H9 (cell line): Measurements from ENCODE around the gene LRMDA. TPM values are rescaled to one million over a fixed set of nuclear protein-coding genes. Genes with fewer than 3 reads are reported as not detected.

Experiments
- DNase-seq: peaks from one replicate; pipeline ENCODE4 v3.0.0-alpha.2; 2017
- H2AFZ ChIP-seq: one replicate; pipeline ENCODE4 v1.6.1; 2013; ENCODE audit warnings: mild to moderate bottlenecking, low read length, control low read depth, moderate library complexity
- H2AK5ac ChIP-seq: 2 replicates; pipeline ENCODE4 v1.6.1; 2013; ENCODE audit warnings: low read length, control low read depth, mixed read lengths; ENCODE audit not compliant: insufficient read length
- H2BK120ac ChIP-seq: one replicate; pipeline ENCODE4 v1.6.1; 2013; ENCODE audit warnings: low read depth, mild to moderate bottlenecking, low read length, control low read depth, inconsistent platforms; ENCODE audit not compliant: poor library complexity, severe bottlenecking
- H2BK12ac ChIP-seq: 2 replicates; pipeline ENCODE4 v1.6.1; 2013; ENCODE audit warnings: low read length, control low read depth, mixed read lengths, low read depth; ENCODE audit not compliant: insufficient read length
- H2BK15ac ChIP-seq: 2 replicates; pipeline ENCODE4 v1.6.1; 2013; ENCODE audit warnings: low read depth, low read length, control low read depth
- H2BK20ac ChIP-seq: one replicate; pipeline ENCODE4 v1.6.1; 2013; ENCODE audit warnings: low read depth, mild to moderate bottlenecking, low read length, control low read depth, inconsistent platforms; ENCODE audit not compliant: poor library complexity, severe bottlenecking
- H2BK5ac ChIP-seq: 2 replicates; pipeline ENCODE4 v1.6.1; 2013; ENCODE audit warnings: low read length, control low read depth, mixed read lengths; ENCODE audit not compliant: insufficient read length
- H3K14ac ChIP-seq: 2 replicates; pipeline ENCODE4 v1.6.1; 2013; ENCODE audit warnings: low read length, control low read depth; ENCODE audit not compliant: insufficient read depth
- H3K18ac ChIP-seq: 2 replicates; pipeline ENCODE4 v1.6.1; 2013; ENCODE audit warnings: low read depth, mild to moderate bottlenecking, mixed read lengths, low read length, control low read depth; ENCODE audit not compliant: insufficient read length
- H3K23ac ChIP-seq: 2 replicates; pipeline ENCODE4 v1.6.1; 2013; ENCODE audit warnings: low read length, control low read depth, mixed read lengths, low read depth; ENCODE audit not compliant: insufficient read length
- H3K23me2 ChIP-seq: 2 replicates; pipeline ENCODE4 v1.6.1; 2013; ENCODE audit warnings: low read depth, mild to moderate bottlenecking, mixed read lengths, low read length, control low read depth; ENCODE audit not compliant: insufficient read length, poor library complexity, severe bottlenecking
- H3K27ac ChIP-seq: 2 replicates; pipeline ENCODE4 v1.5.1; 2013; ENCODE audit warnings: low read length, control low read depth, mixed read lengths, low read depth; ENCODE audit not compliant: insufficient read length
- H3K27me3 ChIP-seq: 2 replicates; pipeline ENCODE4 v1.6.1; 2013; ENCODE audit warnings: low read length, control low read depth, inconsistent platforms; ENCODE audit not compliant: insufficient read depth
- H3K4ac ChIP-seq: 2 replicates; pipeline ENCODE4 v1.6.1; 2013; ENCODE audit warnings: low read depth, mild to moderate bottlenecking, control low read depth, inconsistent platforms, low read length, moderate library complexity
- H3K4me1 ChIP-seq: 2 replicates; pipeline ENCODE4 v1.6.1; 2013; ENCODE audit warnings: low read length, control low read depth, inconsistent platforms; ENCODE audit not compliant: insufficient read depth
- H3K4me2 ChIP-seq: 2 replicates; pipeline ENCODE4 v1.6.1; 2013; ENCODE audit warnings: low read length, control low read depth, mixed read lengths; ENCODE audit not compliant: insufficient read length, insufficient read depth
- H3K56ac ChIP-seq: 2 replicates; pipeline ENCODE4 v1.6.1; 2013; ENCODE audit warnings: low read depth, mild to moderate bottlenecking, mixed read lengths, low read length, control low read depth; ENCODE audit not compliant: insufficient read length
- H3K79me1 ChIP-seq: 2 replicates; pipeline ENCODE4 v1.6.1; 2013; ENCODE audit warnings: low read depth, mild to moderate bottlenecking, moderate library complexity, low read length, control low read depth, inconsistent platforms; ENCODE audit not compliant: insufficient read depth, poor library complexity, severe bottlenecking
- H3K79me2 ChIP-seq: 2 replicates; pipeline ENCODE4 v1.6.1; 2013; ENCODE audit warnings: low read length, control low read depth, inconsistent platforms; ENCODE audit not compliant: insufficient read depth
- H3K9ac ChIP-seq: 2 replicates; pipeline ENCODE4 v1.6.1; 2013; ENCODE audit warnings: low read length, control low read depth, mixed read lengths; ENCODE audit not compliant: insufficient read length; ENCODE audit errors: extremely low read depth
- H3K9me3 ChIP-seq: one replicate; pipeline ENCODE4 v1.6.1; 2013; ENCODE audit warnings: low read depth, low read length, inconsistent platforms; ENCODE audit not compliant: control insufficient read depth
- H3T11ph ChIP-seq: one replicate; pipeline ENCODE4 v1.6.1; 2013; ENCODE audit warnings: mild to moderate bottlenecking, low read length, control low read depth, inconsistent platforms
- H4K20me1 ChIP-seq: one replicate; pipeline ENCODE4 v1.6.1; 2013; ENCODE audit not compliant: control insufficient read depth, insufficient read length, insufficient read depth
- H4K5ac ChIP-seq: 2 replicates; pipeline ENCODE4 v1.6.1; 2013; ENCODE audit warnings: low read depth, mild to moderate bottlenecking, mixed read lengths, low read length, control low read depth; ENCODE audit not compliant: insufficient read length
- H4K8ac ChIP-seq: replicated peaks from 2 replicates; pipeline ENCODE4 v1.6.1; 2013; ENCODE audit warnings: low read length, control low read depth, mixed read lengths, low read depth; ENCODE audit not compliant: insufficient read length
- H4K91ac ChIP-seq: 2 replicates; pipeline ENCODE4 v1.6.1; 2013; ENCODE audit warnings: low read depth, mild to moderate bottlenecking, moderate library complexity, mixed read lengths, low read length, control low read depth; ENCODE audit not compliant: insufficient read length
- H3K27ac Mint-ChIP-seq, 3 experiments: 2 replicates in 2 of 3; 3 replicates in 1 of 3; pipeline ENCODE4 v1.8.0; 2020 to 2021; ENCODE audit warnings: mixed read lengths in 3 of 3, mild to moderate bottlenecking in 1 of 3, moderate library complexity in 1 of 3
- H3K27me3 Mint-ChIP-seq: 2 replicates; pipeline ENCODE4 v1.8.0; 2021; ENCODE audit warnings: low read depth, mild to moderate bottlenecking, moderate library complexity, mixed read lengths
- H3K36me3 Mint-ChIP-seq, 3 experiments: 2 replicates in 2 of 3; 3 replicates in 1 of 3; pipeline ENCODE4 v1.8.0; 2020 to 2021; ENCODE audit warnings: low read depth in 3 of 3, mixed read lengths in 3 of 3; ENCODE audit not compliant: insufficient read depth in 1 of 3
- H3K4me1 Mint-ChIP-seq, 2 experiments: 2 replicates each; pipeline ENCODE4 v1.8.0; 2020; ENCODE audit warnings: mixed read lengths in 2 of 2
- H3K4me3 Mint-ChIP-seq, 2 experiments: 2 replicates in 1 of 2; 3 replicates in 1 of 2; pipeline ENCODE4 v1.8.0; 2020 to 2021; ENCODE audit warnings: mild to moderate bottlenecking in 2 of 2, mixed read lengths in 2 of 2, moderate library complexity in 1 of 2
- H3K9me3 Mint-ChIP-seq, 2 experiments: 2 replicates in 1 of 2; 3 replicates in 1 of 2; pipeline ENCODE4 v1.8.0; 2020; ENCODE audit warnings: mild to moderate bottlenecking in 2 of 2, mixed read lengths in 2 of 2, moderate library complexity in 1 of 2
- CTCF ChIP-seq: fragments of 200-600 bp; sonication (generic); conservative IDR thresholded peaks from 3 replicates; pipeline ENCODE4 v1.8.0; 2021; ENCODE audit warnings: antibody characterized with exemption, mild to moderate bottlenecking
- WGBS: extraction: QIAGEN DNeasy Blood & Tissue Kit; methylation state at CpG from one replicate; pipeline ENCODE4 v1.1.7; 2013; ENCODE audit warnings: missing lambda C conversion rate, low lambda C conversion rate, mixed read lengths; ENCODE audit not compliant: insufficient read length; ENCODE audit errors: extremely low coverage; 5-methylcytosine and 5-hydroxymethylcytosine counted together
- total RNA-seq: library from RNA; stranded (reverse); gene quantifications from 2 replicates; pipeline ENCODE4 v1.2.1, GENCODE V29; 2021

The LRMDA gene
- total RNA-seq, 1 experiment from 2014 or later, result 1.8 TPM

GRCh38 chr10:75730847-75731246, 299.4 kb downstream of the LRMDA start:
- no peaks in the 10 kb centered on the region for H3K23me2 ChIP-seq
- no peak overlapping the region for H3K56ac ChIP-seq
- H4K91ac ChIP-seq, result no peak overlapping the region
- H2BK120ac ChIP-seq, result no peak overlapping the region
- H2BK20ac ChIP-seq, result no peak overlapping the region
- no peaks in the 10 kb centered on the region for H3K9me3 ChIP-seq
- Mint-ChIP-seq H3K36me3 (no peaks in the 10 kb centered on the region), H3K27me3 (no peaks in the 10 kb centered on the region), H3K27ac (no peak overlapping the region), H3K4me3 (no peak overlapping the region), H3K4me1 (peaks cover 5 to 8% of the 10 kb centered on the region in 2 experiments), H3K9me3 (no peaks in the 10 kb centered on the region; a peak in 1 of 5 replicates)
- no peak overlapping the region for H4K5ac ChIP-seq
- H3K27ac ChIP-seq, result no peak overlapping the region
- H2AFZ ChIP-seq, result no peak overlapping the region
- H3K79me1 ChIP-seq, result no peaks in the 10 kb centered on the region
- no peak overlapping the region for H3K14ac ChIP-seq
- no peaks in the 10 kb centered on the region for H4K20me1 ChIP-seq
- no peaks in the 10 kb centered on the region for H3K27me3 ChIP-seq
- H2BK15ac ChIP-seq, result no peak overlapping the region
- H2AK5ac ChIP-seq, result no peak overlapping the region
- no peak overlapping the region for H2BK5ac ChIP-seq
- H3K4ac ChIP-seq, result no peak overlapping the region
- H3K23ac ChIP-seq, result no peak overlapping the region
- no peak overlapping the region for H3K4me2 ChIP-seq
- H2BK12ac ChIP-seq, result no peak overlapping the region
- TF ChIP-seq CTCF, result no peak
- no CpG with 5 or more reads among the region's 1 CpG for WGBS
- H3K18ac ChIP-seq, result no peak overlapping the region
- DNase-seq, result no peak
- no peak overlapping the region for H3K9ac ChIP-seq
- no peaks in the 10 kb centered on the region for H3K4me1 ChIP-seq
- H4K8ac ChIP-seq, result no peak overlapping the region
- H3T11ph ChIP-seq, result no peak overlapping the region
- H3K79me2 ChIP-seq, result no peaks in the 10 kb centered on the region
